Body of pancreas (tissue), 4 donors: ENCODE measurements around the gene KANK4.
"Not testable (repeated sequence)": the region's sequence is repeated elsewhere in the genome, so short reads cannot be mapped to it uniquely, and the experiment has no call there.

Experiments
- POLR2A ChIP-seq, 3 donors: fragments of 450-650 bp; IDR thresholded peaks; one replicate each; pipeline ENCODE4 v1.6.1; 2016; ENCODE audit warnings: antibody characterized with exemption in 3 of 3, mild to moderate bottlenecking in 2 of 3
- TF ChIP-seq, protein P1 (sequence below), 7 experiments: fragments of 450-650 bp in 4 of 7; fragments of 200-600 bp in 3 of 7; sonication (generic) in 3 of 7; IDR thresholded peaks; one replicate each; pipeline ENCODE4 v1.5.1; 2016 to 2019; ENCODE audit warnings: antibody characterized with exemption in 7 of 7

DNA sequence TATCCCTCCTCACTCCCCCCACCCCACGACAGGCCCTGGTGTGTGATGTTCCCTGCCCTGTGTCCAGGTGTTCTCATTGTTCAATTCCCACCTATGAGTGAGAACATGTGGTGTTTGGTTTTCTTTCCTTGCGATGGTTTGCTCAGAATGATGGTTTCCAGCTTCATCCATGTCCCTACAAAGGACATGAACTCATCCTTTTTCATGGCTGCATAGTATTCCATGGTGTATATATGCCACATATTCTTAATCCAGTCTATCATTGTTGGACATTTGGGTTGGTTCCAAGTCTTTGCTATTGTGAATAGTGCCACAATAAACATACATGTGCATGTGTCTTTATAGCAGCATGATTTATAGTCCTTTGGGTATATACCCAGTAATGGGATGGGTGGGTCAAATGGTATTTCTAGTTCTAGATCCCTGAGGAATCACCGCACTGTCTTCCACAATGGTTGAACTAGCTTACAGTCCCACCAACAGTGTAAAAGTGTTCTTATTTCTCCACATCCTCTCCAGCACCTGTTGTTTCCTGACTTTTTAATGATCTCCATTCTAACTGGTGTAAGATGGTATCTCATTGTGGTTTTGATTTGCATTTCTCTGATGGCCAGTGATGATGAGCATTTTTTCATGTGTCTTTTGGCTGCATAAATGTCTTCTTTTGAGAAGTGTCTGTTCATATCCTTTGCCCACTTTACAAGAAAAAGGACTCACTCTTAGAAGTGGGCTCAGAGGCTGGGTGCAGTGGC lies 79.4 kb downstream of the KANK4 start:
- TF ChIP-seq, protein P1, sequence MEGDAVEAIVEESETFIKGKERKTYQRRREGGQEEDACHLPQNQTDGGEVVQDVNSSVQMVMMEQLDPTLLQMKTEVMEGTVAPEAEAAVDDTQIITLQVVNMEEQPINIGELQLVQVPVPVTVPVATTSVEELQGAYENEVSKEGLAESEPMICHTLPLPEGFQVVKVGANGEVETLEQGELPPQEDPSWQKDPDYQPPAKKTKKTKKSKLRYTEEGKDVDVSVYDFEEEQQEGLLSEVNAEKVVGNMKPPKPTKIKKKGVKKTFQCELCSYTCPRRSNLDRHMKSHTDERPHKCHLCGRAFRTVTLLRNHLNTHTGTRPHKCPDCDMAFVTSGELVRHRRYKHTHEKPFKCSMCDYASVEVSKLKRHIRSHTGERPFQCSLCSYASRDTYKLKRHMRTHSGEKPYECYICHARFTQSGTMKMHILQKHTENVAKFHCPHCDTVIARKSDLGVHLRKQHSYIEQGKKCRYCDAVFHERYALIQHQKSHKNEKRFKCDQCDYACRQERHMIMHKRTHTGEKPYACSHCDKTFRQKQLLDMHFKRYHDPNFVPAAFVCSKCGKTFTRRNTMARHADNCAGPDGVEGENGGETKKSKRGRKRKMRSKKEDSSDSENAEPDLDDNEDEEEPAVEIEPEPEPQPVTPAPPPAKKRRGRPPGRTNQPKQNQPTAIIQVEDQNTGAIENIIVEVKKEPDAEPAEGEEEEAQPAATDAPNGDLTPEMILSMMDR (IDR thresholded peaks at IDR 0.05), result not testable (repeated sequence)
- TF ChIP-seq POLR2A (IDR thresholded peaks at IDR 0.05), result not testable (repeated sequence)
